NT2/D1 (cell line): ENCODE results near the gene MYO7A.

ENCODE experiments used
- DNase-seq: peaks from one replicate; pipeline ENCODE4 v3.0.0-alpha.2; 2011; ENCODE audit warnings: low read depth, low spot score
- H3K27me3 ChIP-seq: 2 replicates; pipeline ENCODE4 v1.6.0; 2011; ENCODE audit warnings: mild to moderate bottlenecking; ENCODE audit not compliant: insufficient read length, insufficient read depth
- H3K36me3 ChIP-seq: 2 replicates; pipeline ENCODE4 v1.6.1; 2011; ENCODE audit warnings: mild to moderate bottlenecking, low read length, mixed read lengths; ENCODE audit not compliant: insufficient read depth, insufficient read length
- H3K4me1 ChIP-seq: 2 replicates; pipeline ENCODE4 v1.5.1; 2011; ENCODE audit not compliant: insufficient read depth, insufficient read length
- H3K4me3 ChIP-seq: 2 replicates; pipeline ENCODE4 v1.5.1; 2011; ENCODE audit warnings: low read depth; ENCODE audit not compliant: insufficient read length
- H3K9ac ChIP-seq: 2 replicates; pipeline ENCODE4 v1.6.0; 2011; ENCODE audit warnings: low read depth; ENCODE audit not compliant: insufficient read length
- H3K9me3 ChIP-seq: 2 replicates; pipeline ENCODE4 v1.5.1; 2011; ENCODE audit warnings: mild to moderate bottlenecking, low read length; ENCODE audit not compliant: insufficient read depth
- SUZ12 ChIP-seq: IDR thresholded peaks from 2 replicates; pipeline ENCODE4 v1.6.1; 2011; ENCODE audit not compliant: insufficient read length, insufficient read depth; ENCODE audit errors: extremely low read depth
- YY1 ChIP-seq: IDR thresholded peaks from 2 replicates; pipeline ENCODE4 v1.6.1; 2011; ENCODE audit not compliant: insufficient read length, insufficient read depth
- ZNF274 ChIP-seq: IDR thresholded peaks from 2 replicates; pipeline ENCODE4 v1.6.1; 2011; ENCODE audit warnings: mild to moderate bottlenecking, low read depth, low read length

Gene MYO7A

GRCh38 chr11:77233011-77233410 lies 105.0 kb downstream of the MYO7A start:
- no peak for TF ChIP-seq SUZ12
- no peak for TF ChIP-seq YY1
- TF ChIP-seq ZNF274 = no peak
- H3K4me3 ChIP-seq = no peak overlapping the region
- H3K9me3 ChIP-seq = no peaks in the 10 kb centered on the region
- no peaks in the 10 kb centered on the region for H3K27me3 ChIP-seq
- no peaks in the 10 kb centered on the region for H3K36me3 ChIP-seq
- H3K4me1 ChIP-seq = no peaks in the 10 kb centered on the region
- no peak for DNase-seq
- H3K9ac ChIP-seq = no peak overlapping the region

- Histone ChIP-seq H3K9me3 (no peaks in the 10 kb centered on the region), H3K27me3 (no peaks in the 10 kb centered on the region), H3K36me3 (no peaks in the 10 kb centered on the region), H3K9ac (no peak overlapping the region), H3K4me1 (no peaks in the 10 kb centered on the region), H3K4me3 (no peak overlapping the region)
- TF ChIP-seq ZNF274 (no peak), YY1 (no peak), SUZ12 (no peak)
- no peak for DNase-seq
Observed at GRCh38 chr11:77236901-77237300, 108.9 kb downstream of the MYO7A start.

GRCh38 chr11:77244277-77245027 lies 116.4 kb downstream of the MYO7A start:
- Histone ChIP-seq H3K4me3 (no peak overlapping the region), H3K4me1 (no peaks in the 10 kb centered on the region), H3K36me3 (no peaks in the 10 kb centered on the region), H3K9me3 (no peaks in the 10 kb centered on the region), H3K9ac (no peak overlapping the region), H3K27me3 (no peaks in the 10 kb centered on the region)
- no peak for DNase-seq
- TF ChIP-seq YY1 = no peak

- no peak overlapping the region for H3K9ac ChIP-seq
- DNase-seq = no peak
- H3K9me3 ChIP-seq = no peaks in the 10 kb centered on the region
- H3K4me1 ChIP-seq = no peaks in the 10 kb centered on the region
- no peak overlapping the region for H3K4me3 ChIP-seq
- no peaks in the 10 kb centered on the region for H3K36me3 ChIP-seq
- H3K27me3 ChIP-seq = no peaks in the 10 kb centered on the region
- TF ChIP-seq ZNF274 (no peak), YY1 (no peak), SUZ12 (no peak)
Observed at GRCh38 chr11:77249427-77249826, 121.4 kb downstream of the MYO7A start.

- no peaks in the 10 kb centered on the region for H3K36me3 ChIP-seq
- no peak overlapping the region for H3K9ac ChIP-seq
- no peaks in the 10 kb centered on the region for H3K27me3 ChIP-seq
- H3K9me3 ChIP-seq = no peaks in the 10 kb centered on the region
- H3K4me3 ChIP-seq = no peak overlapping the region
- H3K4me1 ChIP-seq = no peaks in the 10 kb centered on the region
- no peak for TF ChIP-seq YY1
- no peak for TF ChIP-seq ZNF274
- no peak for TF ChIP-seq SUZ12
- DNase-seq = no peak
Observed at GRCh38 chr11:77250881-77251640, 123.0 kb downstream of the MYO7A start.

- no peak for DNase-seq
- TF ChIP-seq SUZ12 (no peak), ZNF274 (no peak), YY1 (no peak)
- no peaks in the 10 kb centered on the region for H3K36me3 ChIP-seq
- no peak overlapping the region for H3K9ac ChIP-seq
- no peaks in the 10 kb centered on the region for H3K9me3 ChIP-seq
- no peak overlapping the region for H3K4me3 ChIP-seq
- H3K27me3 ChIP-seq = no peaks in the 10 kb centered on the region
- H3K4me1 ChIP-seq = no peaks in the 10 kb centered on the region
Observed at GRCh38 chr11:77252555-77253270, 124.7 kb downstream of the MYO7A start.

- H3K9ac ChIP-seq = no peak overlapping the region
- no peaks in the 10 kb centered on the region for H3K9me3 ChIP-seq
- no peaks in the 10 kb centered on the region for H3K4me1 ChIP-seq
- no peak for DNase-seq
- H3K36me3 ChIP-seq = no peaks in the 10 kb centered on the region
- TF ChIP-seq ZNF274 = no peak
- no peaks in the 10 kb centered on the region for H3K27me3 ChIP-seq
- H3K4me3 ChIP-seq = no peak overlapping the region
Observed at GRCh38 chr11:77253690-77254089, 125.6 kb downstream of the MYO7A start.
